Esophagus squamous epithelium (tissue), 4 donors: ENCODE results near the gene NRG3.

Experiments used
- CTCF ChIP-seq, 6 experiments: fragments of 450-650 bp in 4 of 6; fragments of 200-600 bp in 2 of 6; sonication (generic) in 2 of 6; IDR thresholded peaks; one replicate each; pipeline ENCODE4 v1.5.1; 2016 to 2019; ENCODE audit warnings: antibody characterized with exemption in 6 of 6, mild to moderate bottlenecking in 4 of 6, moderate library complexity in 4 of 6
- POLR2A ChIP-seq, 4 donors: fragments of 450-650 bp; IDR thresholded peaks; one replicate each; pipeline ENCODE4 v1.6.1; 2017; ENCODE audit warnings: antibody characterized with exemption in 4 of 4, mild to moderate bottlenecking in 4 of 4, moderate library complexity in 3 of 4

GRCh38 chr10:82402906-82403401 lies 528.0 kb downstream of the NRG3 start:
- TF ChIP-seq CTCF (IDR thresholded peaks at IDR 0.05) (no peak), POLR2A (IDR thresholded peaks at IDR 0.05) (no peak)
